ENCODE measurements around the gene TSPAN4. TPM values are rescaled to one million over a fixed set of nuclear protein-coding genes. Genes with fewer than 3 reads are reported as not detected.

Gene TSPAN4
- total and polyA plus RNA-seq, 9 of the 15 experiments (the other 6 are each of a cell fraction or from before 2014, with no cell fraction given): 0.07 to 31.0 (median 15.7) TPM

DNA sequence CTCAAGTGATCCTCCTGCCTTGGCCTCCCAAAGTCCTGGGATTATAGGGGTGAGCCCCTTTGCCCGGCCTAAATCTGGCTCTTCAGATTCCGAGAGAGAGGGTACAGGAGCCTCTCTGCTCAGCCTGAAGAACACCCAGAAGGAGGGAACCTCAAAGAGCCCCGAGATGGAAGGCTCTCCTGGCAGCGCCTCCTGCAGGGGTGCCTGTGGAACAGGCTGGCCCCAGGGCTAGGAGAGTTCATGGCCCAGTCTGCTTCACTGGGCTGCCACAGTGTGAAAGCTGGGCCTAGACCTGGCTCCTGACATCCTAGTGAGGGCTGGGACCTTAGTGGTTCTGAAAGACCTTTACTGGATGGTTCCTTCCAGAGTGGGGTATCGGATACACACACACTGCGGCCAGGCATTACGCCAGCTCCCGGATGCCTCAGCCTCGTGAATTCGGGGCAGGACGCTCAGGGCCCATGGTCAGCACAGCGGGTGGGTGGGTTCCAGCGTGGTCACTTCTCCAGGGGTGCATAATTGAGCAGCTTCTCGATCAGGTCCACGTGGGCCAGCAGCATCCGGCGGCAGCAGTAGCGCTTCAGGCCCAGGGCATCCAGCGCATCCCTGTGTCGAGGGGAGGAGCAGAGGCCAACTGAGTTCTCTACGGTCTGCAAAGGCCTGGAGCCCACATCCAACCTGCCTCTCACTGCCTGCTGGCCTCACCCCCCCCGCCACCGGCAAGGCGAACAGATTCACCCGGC lies 2.6 kb upstream of the TSPAN4 start (continued):
- TF ChIP-seq CHD4 (IDR thresholded peaks at IDR 0.05; ENCODE audit: insufficient read depth, insufficient replicate concordance, low read depth, low read length, poor library complexity, severe bottlenecking) (no peak), POLR2AphosphoS5 (IDR thresholded peaks at IDR 0.05; ENCODE audit: control insufficient read depth, insufficient read depth, low read depth, low read length) (peak; percentile 33; the same call in 1 of the 2 replicates), SRF (CRISPR knock-in tag; IDR thresholded peaks at IDR 0.05) (no peak), MYBL2 (IDR thresholded peaks at IDR 0.05; ENCODE audit: low read depth) (no peak), MYBL2 (CRISPR knock-in tag; IDR thresholded peaks at IDR 0.05; ENCODE audit: borderline replicate concordance) (no peak), ZNF3 (CRISPR knock-in tag; IDR thresholded peaks at IDR 0.05) (no peak), IFI16 (CRISPR knock-in tag; IDR thresholded peaks at IDR 0.05) (no peak), GTF2A2 (tag; IDR thresholded peaks at IDR 0.05) (no peak), ZNF263 (CRISPR knock-in tag; IDR thresholded peaks at IDR 0.05; ENCODE audit: borderline replicate concordance) (no peak)
- TF ChIP-seq, protein P1, sequence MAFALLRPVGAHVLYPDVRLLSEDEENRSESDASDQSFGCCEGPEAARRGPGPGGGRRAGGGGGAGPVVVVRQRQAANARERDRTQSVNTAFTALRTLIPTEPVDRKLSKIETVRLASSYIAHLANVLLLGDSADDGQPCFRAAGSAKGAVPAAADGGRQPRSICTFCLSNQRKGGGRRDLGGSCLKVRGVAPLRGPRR (CRISPR knock-in tag; IDR thresholded peaks at IDR 0.05): no peak
- TF ChIP-seq, protein P2, sequence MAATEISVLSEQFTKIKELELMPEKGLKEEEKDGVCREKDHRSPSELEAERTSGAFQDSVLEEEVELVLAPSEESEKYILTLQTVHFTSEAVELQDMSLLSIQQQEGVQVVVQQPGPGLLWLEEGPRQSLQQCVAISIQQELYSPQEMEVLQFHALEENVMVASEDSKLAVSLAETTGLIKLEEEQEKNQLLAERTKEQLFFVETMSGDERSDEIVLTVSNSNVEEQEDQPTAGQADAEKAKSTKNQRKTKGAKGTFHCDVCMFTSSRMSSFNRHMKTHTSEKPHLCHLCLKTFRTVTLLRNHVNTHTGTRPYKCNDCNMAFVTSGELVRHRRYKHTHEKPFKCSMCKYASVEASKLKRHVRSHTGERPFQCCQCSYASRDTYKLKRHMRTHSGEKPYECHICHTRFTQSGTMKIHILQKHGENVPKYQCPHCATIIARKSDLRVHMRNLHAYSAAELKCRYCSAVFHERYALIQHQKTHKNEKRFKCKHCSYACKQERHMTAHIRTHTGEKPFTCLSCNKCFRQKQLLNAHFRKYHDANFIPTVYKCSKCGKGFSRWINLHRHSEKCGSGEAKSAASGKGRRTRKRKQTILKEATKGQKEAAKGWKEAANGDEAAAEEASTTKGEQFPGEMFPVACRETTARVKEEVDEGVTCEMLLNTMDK (IDR thresholded peaks at IDR 0.05; ENCODE audit: borderline replicate concordance, insufficient read depth, low read depth, low read length, poor library complexity, severe bottlenecking): peak; percentile 69
- TF ChIP-seq, protein P3, sequence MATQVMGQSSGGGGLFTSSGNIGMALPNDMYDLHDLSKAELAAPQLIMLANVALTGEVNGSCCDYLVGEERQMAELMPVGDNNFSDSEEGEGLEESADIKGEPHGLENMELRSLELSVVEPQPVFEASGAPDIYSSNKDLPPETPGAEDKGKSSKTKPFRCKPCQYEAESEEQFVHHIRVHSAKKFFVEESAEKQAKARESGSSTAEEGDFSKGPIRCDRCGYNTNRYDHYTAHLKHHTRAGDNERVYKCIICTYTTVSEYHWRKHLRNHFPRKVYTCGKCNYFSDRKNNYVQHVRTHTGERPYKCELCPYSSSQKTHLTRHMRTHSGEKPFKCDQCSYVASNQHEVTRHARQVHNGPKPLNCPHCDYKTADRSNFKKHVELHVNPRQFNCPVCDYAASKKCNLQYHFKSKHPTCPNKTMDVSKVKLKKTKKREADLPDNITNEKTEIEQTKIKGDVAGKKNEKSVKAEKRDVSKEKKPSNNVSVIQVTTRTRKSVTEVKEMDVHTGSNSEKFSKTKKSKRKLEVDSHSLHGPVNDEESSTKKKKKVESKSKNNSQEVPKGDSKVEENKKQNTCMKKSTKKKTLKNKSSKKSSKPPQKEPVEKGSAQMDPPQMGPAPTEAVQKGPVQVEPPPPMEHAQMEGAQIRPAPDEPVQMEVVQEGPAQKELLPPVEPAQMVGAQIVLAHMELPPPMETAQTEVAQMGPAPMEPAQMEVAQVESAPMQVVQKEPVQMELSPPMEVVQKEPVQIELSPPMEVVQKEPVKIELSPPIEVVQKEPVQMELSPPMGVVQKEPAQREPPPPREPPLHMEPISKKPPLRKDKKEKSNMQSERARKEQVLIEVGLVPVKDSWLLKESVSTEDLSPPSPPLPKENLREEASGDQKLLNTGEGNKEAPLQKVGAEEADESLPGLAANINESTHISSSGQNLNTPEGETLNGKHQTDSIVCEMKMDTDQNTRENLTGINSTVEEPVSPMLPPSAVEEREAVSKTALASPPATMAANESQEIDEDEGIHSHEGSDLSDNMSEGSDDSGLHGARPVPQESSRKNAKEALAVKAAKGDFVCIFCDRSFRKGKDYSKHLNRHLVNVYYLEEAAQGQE (IDR thresholded peaks at IDR 0.05; ENCODE audit: borderline replicate concordance): no peak
- TF ChIP-seq, protein P3 (CRISPR knock-in tag; IDR thresholded peaks at IDR 0.05; ENCODE audit: low read depth): no peak
- TF ChIP-seq, protein P4, sequence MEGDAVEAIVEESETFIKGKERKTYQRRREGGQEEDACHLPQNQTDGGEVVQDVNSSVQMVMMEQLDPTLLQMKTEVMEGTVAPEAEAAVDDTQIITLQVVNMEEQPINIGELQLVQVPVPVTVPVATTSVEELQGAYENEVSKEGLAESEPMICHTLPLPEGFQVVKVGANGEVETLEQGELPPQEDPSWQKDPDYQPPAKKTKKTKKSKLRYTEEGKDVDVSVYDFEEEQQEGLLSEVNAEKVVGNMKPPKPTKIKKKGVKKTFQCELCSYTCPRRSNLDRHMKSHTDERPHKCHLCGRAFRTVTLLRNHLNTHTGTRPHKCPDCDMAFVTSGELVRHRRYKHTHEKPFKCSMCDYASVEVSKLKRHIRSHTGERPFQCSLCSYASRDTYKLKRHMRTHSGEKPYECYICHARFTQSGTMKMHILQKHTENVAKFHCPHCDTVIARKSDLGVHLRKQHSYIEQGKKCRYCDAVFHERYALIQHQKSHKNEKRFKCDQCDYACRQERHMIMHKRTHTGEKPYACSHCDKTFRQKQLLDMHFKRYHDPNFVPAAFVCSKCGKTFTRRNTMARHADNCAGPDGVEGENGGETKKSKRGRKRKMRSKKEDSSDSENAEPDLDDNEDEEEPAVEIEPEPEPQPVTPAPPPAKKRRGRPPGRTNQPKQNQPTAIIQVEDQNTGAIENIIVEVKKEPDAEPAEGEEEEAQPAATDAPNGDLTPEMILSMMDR (IDR thresholded peaks at IDR 0.05 in 2 of 3, conservative IDR thresholded peaks at IDR 0.05 in 1 of 3; ENCODE audit: insufficient read depth in 2 of 3, low read depth in 1 of 3, low read length in 3 of 3): peak; percentile 54 to 67 (median 56)

All from K562 (cell line).